A673 (cell line): ENCODE results near the gene SLC26A1. TPM values are rescaled to one million over a fixed set of nuclear protein-coding genes. Genes with fewer than 3 reads are reported as not detected.

Source experiments
- BruUV-seq: library from RNA; stranded (reverse); fragments of 400-500 nt; replicated peaks from 2 replicates; lab custom pipeline; 2021; lab: Mats Ljungman, UMichigan
- CTCF ChIA-PET: fragments of 300-600 bp; sonication (Branson Sonifier 250); formaldehyde crosslinking; loops from one replicate; lab custom pipeline; 2022; ENCODE audit warnings: antibody characterized with exemption; lab: Charles Lee
- POLR2A ChIA-PET: fragments of 300-600 bp; sonication (Branson Sonifier 250); formaldehyde crosslinking; loops from one replicate; lab custom pipeline; 2022; ENCODE audit warnings: antibody characterized with exemption; ENCODE audit not compliant: low non-redundant PET; lab: Charles Lee
- DNase-seq: peaks from one replicate; pipeline ENCODE4 v3.0.0-alpha.2; 2015; ENCODE audit warnings: low spot score
- H3K27ac ChIP-seq: fragments of 200-600 bp; sonication (generic); 2 replicates; pipeline ENCODE4 v1.5.1; 2016; ENCODE audit warnings: mixed run types, low read depth, mild to moderate bottlenecking, mixed read lengths, antibody characterized with exemption, low read length; ENCODE audit not compliant: poor library complexity, severe bottlenecking
- H3K27me3 ChIP-seq: fragments of 200-600 bp; sonication (generic); replicated peaks from 2 replicates; pipeline ENCODE4 v1.6.1; 2017; ENCODE audit warnings: mixed run types, low read depth, mild to moderate bottlenecking, mixed read lengths, antibody characterized with exemption, low read length; ENCODE audit not compliant: insufficient read depth, poor library complexity
- H3K36me3 ChIP-seq: fragments of 200-600 bp; sonication (generic); 2 replicates; pipeline ENCODE4 v1.6.1; 2016; ENCODE audit warnings: mixed run types, mild to moderate bottlenecking, mixed read lengths, antibody characterized with exemption, low read length; ENCODE audit not compliant: insufficient read depth, poor library complexity, severe bottlenecking
- H3K4me1 ChIP-seq: fragments of 200-600 bp; sonication (generic); 2 replicates; pipeline ENCODE4 v1.6.1; 2017; ENCODE audit warnings: mixed run types, mild to moderate bottlenecking, mixed read lengths, antibody characterized with exemption, low read length; ENCODE audit not compliant: insufficient read depth, poor library complexity, severe bottlenecking
- H3K4me3 ChIP-seq: fragments of 200-600 bp; sonication (generic); 2 replicates; pipeline ENCODE4 v1.5.1; 2016; ENCODE audit warnings: low read depth, mixed run types, mild to moderate bottlenecking, mixed read lengths, low read length; ENCODE audit not compliant: poor library complexity, severe bottlenecking
- H3K9me3 ChIP-seq: fragments of 200-600 bp; sonication (generic); 2 replicates; pipeline ENCODE4 v1.6.1; 2016; ENCODE audit warnings: mixed run types, low read depth, mild to moderate bottlenecking, mixed read lengths, antibody characterized with exemption, low read length; ENCODE audit not compliant: poor library complexity, severe bottlenecking
- CTCF ChIP-seq: fragments of 300-800, 200-600 bp; sonication (generic); conservative IDR thresholded peaks from 2 replicates; pipeline ENCODE4 v1.5.1; 2017; ENCODE audit warnings: low read depth, mild to moderate bottlenecking, antibody characterized with exemption, low read length, moderate library complexity, mixed read lengths
- EZH2 ChIP-seq: fragments of 200-600 bp; sonication (generic); IDR thresholded peaks from 2 replicates; pipeline ENCODE4 v1.6.1; 2017; ENCODE audit warnings: borderline replicate concordance, low read depth, mild to moderate bottlenecking, mixed read lengths, antibody characterized with exemption, low read length; ENCODE audit not compliant: poor library complexity, severe bottlenecking
- intact Hi-C: fragments of 100-400 bp; cut with micrococcal nuclease; formaldehyde crosslinking; loops from one replicate; pipeline ENCODE4 v1.10.0; 2022; ENCODE audit not compliant: unreplicated experiment
- total RNA-seq: library from RNA; stranded (reverse); gene quantifications from 2 replicates; pipeline ENCODE4 v1.2.3, GENCODE V29; 2021

SLC26A1 gene
- total RNA-seq, 1 experiment from 2014 or later, result 0.30 TPM

GRCh38 chr4:997375-998071 is 4.3 kb upstream of the SLC26A1 start:
- no peak for DNase-seq
- Histone ChIP-seq H3K27me3 (peaks cover 61% of the 10 kb centered on the region), H3K27ac (no peak overlapping the region), H3K4me1 (peaks cover 13% of the 10 kb centered on the region), H3K4me3 (peak overlapping the region; percentile 32), H3K9me3 (no peaks in the 10 kb centered on the region), H3K36me3 (no peaks in the 10 kb centered on the region)
- POLR2A ChIA-PET, result no interaction called here
- BruUV-seq, result no TSS peak
- TF ChIP-seq CTCF, result no peak
- no peak for TF ChIP-seq EZH2
- CTCF ChIA-PET, result no interaction called here
- intact Hi-C loops, result no loop called here

GRCh38 chr4:996997-997374 is 3.8 kb upstream of the SLC26A1 start:
- Histone ChIP-seq H3K27ac (no peak overlapping the region), H3K9me3 (no peaks in the 10 kb centered on the region), H3K27me3 (peaks cover 55% of the 10 kb centered on the region), H3K36me3 (no peaks in the 10 kb centered on the region), H3K4me1 (peaks cover 13% of the 10 kb centered on the region), H3K4me3 (no peak overlapping the region)
- ChIA-PET POLR2A (no interaction called here), CTCF (no interaction called here)
- BruUV-seq, result no TSS peak
- intact Hi-C loops, result no loop called here
- TF ChIP-seq EZH2 (peak; percentile 46), CTCF (no peak)
- no peak for DNase-seq

DNA sequence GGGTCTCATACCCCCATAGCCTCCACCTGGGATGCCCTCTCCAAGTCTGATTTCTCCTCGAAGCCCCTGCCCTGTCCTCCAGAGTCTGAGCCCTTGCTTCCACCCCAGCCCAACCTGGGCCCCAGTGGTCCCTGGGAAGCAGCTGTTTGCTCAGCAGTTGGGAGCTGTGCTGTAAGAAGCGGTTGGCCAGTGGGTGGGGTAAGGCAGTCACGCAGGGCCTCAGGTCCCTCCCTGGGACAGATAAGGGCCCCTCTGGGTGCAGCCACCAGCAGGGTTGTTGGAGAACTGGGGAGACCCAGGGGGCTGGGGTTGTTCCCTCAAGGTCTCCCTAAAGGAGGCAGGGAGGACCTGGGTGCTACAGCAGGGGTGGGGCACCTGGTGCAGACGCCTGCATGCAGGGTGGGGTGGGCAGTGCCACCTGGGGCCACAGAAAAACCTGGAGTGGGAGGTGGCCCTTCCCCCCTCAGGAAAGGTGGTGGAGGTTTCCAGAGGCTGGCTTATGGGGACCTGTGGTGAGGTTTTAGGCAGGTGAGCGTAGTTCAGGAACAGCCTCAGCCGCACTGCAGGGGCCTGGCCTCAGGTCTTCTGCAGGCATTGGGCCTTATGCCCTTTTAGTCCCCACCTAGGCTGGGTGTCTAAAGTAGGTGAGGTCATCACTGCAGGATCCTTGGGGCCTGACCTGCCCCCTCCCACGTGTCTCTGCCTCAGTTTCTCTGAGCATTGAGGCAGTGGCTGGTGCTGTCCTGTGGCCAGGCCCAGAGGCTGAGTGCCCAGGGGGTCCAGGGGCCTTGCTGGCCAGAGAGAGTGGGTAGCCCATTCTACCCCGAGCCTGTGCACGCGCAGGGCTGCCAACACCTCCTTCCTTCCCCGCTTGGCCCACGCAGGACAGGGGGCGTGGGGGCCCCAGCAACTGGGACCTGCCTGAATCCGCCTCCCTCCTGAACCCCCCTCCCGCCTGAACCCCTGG is 3.1 kb upstream of the SLC26A1 start:
- H3K4me3 ChIP-seq, result no peak overlapping the region
- BruUV-seq, result no TSS peak
- CTCF ChIA-PET, result no interaction called here
- intact Hi-C loops, result no loop called here
- no peaks in the 10 kb centered on the region for H3K9me3 ChIP-seq
- H3K4me1 ChIP-seq, result peaks cover 13% of the 10 kb centered on the region
- no peak for TF ChIP-seq CTCF
- TF ChIP-seq EZH2, result no peak
- peaks cover 48% of the 10 kb centered on the region for H3K27me3 ChIP-seq
- H3K27ac ChIP-seq, result no peak overlapping the region
- DNase-seq, result no peak
- H3K36me3 ChIP-seq, result no peaks in the 10 kb centered on the region
- POLR2A ChIA-PET, result no interaction called here
